HS-5 (cell line): Measurements from ENCODE around the gene RPS2.
"Not testable (repeated sequence)": the region's sequence is repeated elsewhere in the genome, so short reads cannot be mapped to it uniquely, and the experiment has no call there.

ENCODE experiments used
- DNase-seq: peaks from one replicate; pipeline ENCODE4 v3.0.0-alpha.2; 2012; ENCODE audit warnings: low read depth

The RPS2 gene

GRCh38 chr16:1941162-1942046 lies 23.2 kb downstream of the RPS2 start:
- DNase-seq = no peak

- no peak for DNase-seq
Observed at GRCh38 chr16:1940273-1941161, 24.1 kb downstream of the RPS2 start.

- DNase-seq = not testable (repeated sequence)
Observed at GRCh38 chr16:1939833-1940232, 24.8 kb downstream of the RPS2 start.

- DNase-seq = no peak
Observed at GRCh38 chr16:1938910-1939309, 25.7 kb downstream of the RPS2 start.

- DNase-seq = no peak
Observed at GRCh38 chr16:1938316-1938715, 26.3 kb downstream of the RPS2 start.

- no peak for DNase-seq
Observed at GRCh38 chr16:1936945-1937479, 27.6 kb downstream of the RPS2 start.

GRCh38 chr16:1933097-1933661 lies 31.4 kb downstream of the RPS2 start:
- DNase-seq = no peak

GRCh38 chr16:1932050-1933028 lies 32.3 kb downstream of the RPS2 start:
- no peak for DNase-seq

GRCh38 chr16:1930338-1930720 lies 34.3 kb downstream of the RPS2 start:
- no peak for DNase-seq

- DNase-seq = peak; percentile 23
Observed at GRCh38 chr16:1929578-1930337, 34.9 kb downstream of the RPS2 start.

- DNase-seq = no peak
Observed at GRCh38 chr16:1929105-1929504, 35.5 kb downstream of the RPS2 start.

- DNase-seq = no peak
Observed at GRCh38 chr16:1926271-1926670, 38.4 kb downstream of the RPS2 start.

- DNase-seq = no peak
Observed at GRCh38 chr16:1924095-1924494, 40.5 kb downstream of the RPS2 start.

- no peak for DNase-seq
Observed at GRCh38 chr16:1923299-1924034, 41.2 kb downstream of the RPS2 start.

- no peak for DNase-seq
Observed at GRCh38 chr16:1922357-1922756, 42.3 kb downstream of the RPS2 start.

GRCh38 chr16:1920727-1921171 lies 43.9 kb downstream of the RPS2 start:
- DNase-seq = no peak

- not testable (repeated sequence) for DNase-seq
Observed at GRCh38 chr16:1920122-1920521, 44.5 kb downstream of the RPS2 start.

GRCh38 chr16:1919327-1919998 lies 45.2 kb downstream of the RPS2 start:
- no peak for DNase-seq
